IPS-18a (cell line): ENCODE data around the gene RASGEF1B.

Experiments
- H3K27ac ChIP-seq: one replicate; pipeline ENCODE4 v1.5.1; 2013; ENCODE audit warnings: low read length
- H3K27me3 ChIP-seq: one replicate; pipeline ENCODE4 v1.6.1; 2013; ENCODE audit warnings: mild to moderate bottlenecking, low read length; ENCODE audit not compliant: control insufficient read depth, insufficient read depth
- H3K36me3 ChIP-seq: one replicate; pipeline ENCODE4 v1.6.1; 2013; ENCODE audit warnings: low read depth, low read length; ENCODE audit not compliant: control insufficient read depth
- H3K4me1 ChIP-seq: one replicate; pipeline ENCODE4 v1.6.1; 2013; ENCODE audit warnings: low read depth, low read length; ENCODE audit not compliant: control insufficient read depth
- H3K4me3 ChIP-seq: one replicate; pipeline ENCODE4 v1.5.1; 2013; ENCODE audit warnings: low read length
- H3K9ac ChIP-seq: one replicate; pipeline ENCODE4 v1.6.1; 2013; ENCODE audit warnings: mild to moderate bottlenecking, low read length, moderate library complexity
- H3K9me3 ChIP-seq: one replicate; pipeline ENCODE4 v1.6.1; 2013; ENCODE audit warnings: low read depth, low read length; ENCODE audit not compliant: control insufficient read depth

RASGEF1B gene

DNA sequence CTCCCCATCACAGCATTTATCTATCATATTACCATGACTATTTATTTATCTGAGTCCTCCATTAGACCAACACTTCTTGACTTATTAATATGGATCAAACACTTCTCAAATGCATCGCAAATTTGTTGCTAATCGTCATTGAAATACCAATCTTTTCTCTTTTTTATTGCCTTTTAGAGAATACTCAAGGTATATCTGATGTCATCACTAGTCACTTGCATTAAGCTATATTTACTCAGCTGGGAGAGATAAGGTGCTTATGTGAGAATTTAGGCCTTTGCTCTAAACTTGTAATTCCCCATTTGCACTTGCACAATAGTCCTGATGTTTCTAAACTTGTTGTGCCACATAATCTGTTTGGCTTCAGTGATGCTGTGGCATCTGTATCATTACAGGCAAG, 95.0 kb downstream of the RASGEF1B start:
- Histone ChIP-seq H3K9ac (no peak overlapping the region), H3K4me3 (no peak overlapping the region), H3K27ac (no peak overlapping the region), H3K36me3 (no peaks in the 10 kb centered on the region), H3K4me1 (no peaks in the 10 kb centered on the region), H3K9me3 (no peaks in the 10 kb centered on the region), H3K27me3 (no peaks in the 10 kb centered on the region)
